K562 (cell line): ENCODE data around the gene UGT2A1. TPM values are rescaled to one million over a fixed set of nuclear protein-coding genes. Genes with fewer than 3 reads are reported as not detected.

Source experiments
- FOSL1 ChIP-seq: fragments of 200-800 bp; sonication (Bioruptor generic); conservative IDR thresholded peaks from 2 replicates; pipeline ENCODE4 v1.6.1; 2016; ENCODE audit warnings: missing genetic modification characterization, missing compliant biosample characterization
- FUS ChIP-seq: fragments of 200-400 bp; formaldehyde crosslinking; optimal IDR thresholded peaks from 2 replicates; pipeline ENCODE3; 2017; ENCODE audit warnings: low read depth, low read length
- HSF4 ChIP-seq: fragments of 250-450 bp; sonication (Bioruptor Pico); IDR thresholded peaks from 2 replicates; pipeline ENCODE4 v2.1.2; 2022; ENCODE audit warnings: mild to moderate bottlenecking, moderate library complexity, borderline replicate concordance
- JUN ChIP-seq, 2 experiments: sonication (generic) in 1 of 2; formaldehyde crosslinking in 1 of 2; IDR thresholded peaks; 2 replicates each; pipeline versions ENCODE4 v1.6.1 to v1.8.0; 2012 to 2022; ENCODE audit warnings: borderline replicate concordance in 2 of 2, mild to moderate bottlenecking in 2 of 2, improper control_type of control experiment in 1 of 2, low read depth in 1 of 2, low read length in 1 of 2, missing genetic modification reagents in 1 of 2
- MXI1 ChIP-seq: IDR thresholded peaks from 2 replicates; pipeline ENCODE4 v1.6.1; 2011; ENCODE audit warnings: low read depth, mild to moderate bottlenecking, improper control_type of control experiment, low read length
- MYBL2 ChIP-seq, 2 experiments: fragments of 450-650 bp in 1 of 2; sonication (generic) in 1 of 2; formaldehyde crosslinking in 1 of 2; IDR thresholded peaks; 2 replicates each; pipeline versions ENCODE4 v1.6.1 to v1.8.1; 2017 to 2022; ENCODE audit warnings: borderline replicate concordance in 1 of 2, inconsistent platforms in 1 of 2, low read depth in 1 of 2, mild to moderate bottlenecking in 1 of 2, missing genetic modification reagents in 1 of 2, moderate library complexity in 1 of 2
- RBM25 ChIP-seq: fragments of 200-400 bp; formaldehyde crosslinking; IDR thresholded peaks from 2 replicates; pipeline ENCODE4 v1.6.1; 2018; ENCODE audit warnings: low read length, low read depth, moderate library complexity; ENCODE audit not compliant: severe bottlenecking
- SAFB ChIP-seq: fragments of 200-400 bp; formaldehyde crosslinking; IDR thresholded peaks from 2 replicates; pipeline ENCODE4 v1.6.1; 2017; ENCODE audit warnings: low read depth, low read length, borderline replicate concordance
- polyA plus RNA-seq, 8 experiments: library from polyadenylated mRNA; depleted of rRNA in 4 of 8; stranded (reverse) in 5 of 8; unstranded in 3 of 8; fragments of >200 nt; fragmentation: Nextera tagmentation in 2 of 8; fragmentation: Illumina TruSeq in 1 of 8; extraction: Ambion mirVana in 2 of 8; extraction: Trizol in 1 of 8; gene quantifications; 2 replicates each; pipeline versions ENCODE4 v1.2.1 to v1.2.3, GENCODE V29; 2011 to 2014; ENCODE audit warnings: inconsistent platforms in 1 of 8, missing spikeins in 1 of 8
- total RNA-seq, 7 experiments: library from RNA; depleted of rRNA in 6 of 7; stranded (reverse); fragments of >200 nt in 6 of 7; fragmentation: Illumina TruSeq in 2 of 7; extraction: Trizol in 2 of 7; gene quantifications; 2 replicates each; pipeline versions ENCODE4 v1.2.1 to v1.2.3, GENCODE V29; 2011 to 2021; ENCODE audit warnings: low replicate concordance in 1 of 7
- TF ChIP-seq, protein P1 (sequence below), 3 experiments: IDR thresholded peaks in 2 of 3; conservative IDR thresholded peaks in 1 of 3; 2 replicates each; pipeline ENCODE4 v1.5.1; 2011 to 2012; ENCODE audit warnings: low read length in 3 of 3, mild to moderate bottlenecking in 3 of 3, control low read depth in 2 of 3, improper control_type of control experiment in 1 of 3, inconsistent platforms in 1 of 3, low read depth in 1 of 3, mixed read lengths in 1 of 3, moderate library complexity in 1 of 3; ENCODE audit not compliant: insufficient read depth in 2 of 3
- TF ChIP-seq, protein P2 (sequence below): fragments of 250-450 bp; sonication (Bioruptor Pico); IDR thresholded peaks from 2 replicates; pipeline ENCODE4 v1.8.0; 2021; ENCODE audit warnings: moderate library complexity, mild to moderate bottlenecking, inconsistent platforms
- TF ChIP-seq, protein P3 (sequence below): sonication (generic); formaldehyde crosslinking; IDR thresholded peaks from 2 replicates; pipeline ENCODE4 v1.8.0; 2022; ENCODE audit warnings: mild to moderate bottlenecking, low read depth, missing genetic modification reagents

The UGT2A1 gene
- total and polyA plus RNA-seq, 9 of the 15 experiments (the other 6 are each of a cell fraction or from before 2014, with no cell fraction given), result 0.03 TPM; not detected in 8

DNA sequence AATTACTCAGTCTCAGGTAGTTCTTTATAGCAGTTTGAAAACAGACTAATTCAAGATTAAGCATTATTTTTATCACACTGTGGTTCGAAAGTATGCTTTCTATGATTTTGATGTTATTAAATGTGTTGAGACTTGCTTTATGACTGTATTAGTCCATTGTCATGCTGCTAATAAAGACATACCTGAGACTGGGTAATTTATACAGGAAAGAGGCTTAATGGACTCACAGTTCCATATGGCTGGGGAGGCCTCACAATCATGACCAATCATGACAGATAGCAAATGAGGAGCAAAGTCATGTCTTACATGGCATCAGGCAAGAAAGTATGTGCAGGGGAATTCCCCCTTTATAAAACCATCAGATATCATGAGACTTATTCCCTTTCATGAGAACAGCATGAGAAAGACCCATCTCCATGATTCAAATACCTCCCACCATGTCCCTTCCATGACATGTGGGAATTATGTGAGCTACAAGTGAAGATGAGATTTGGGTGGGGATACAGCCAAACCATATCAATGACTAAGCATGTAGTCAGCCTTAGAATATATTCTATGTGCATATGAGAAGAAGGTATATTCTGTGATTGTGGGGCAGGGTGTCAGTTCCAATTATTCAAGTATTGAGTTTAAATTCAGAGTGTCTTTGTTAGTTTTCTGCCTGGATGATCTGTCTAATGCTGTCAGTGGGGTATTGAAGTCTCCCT is 44.6 kb upstream of the UGT2A1 start (continued):
- TF ChIP-seq MYBL2 (IDR thresholded peaks at IDR 0.05; ENCODE audit: low read depth) (no peak), MYBL2 (CRISPR knock-in tag; IDR thresholded peaks at IDR 0.05; ENCODE audit: borderline replicate concordance) (no peak), RBM25 (no peak), MXI1 (no peak), HSF4 (CRISPR knock-in tag) (no peak), FUS (no peak), SAFB (no peak), FOSL1 (tag) (no peak), JUN (IDR thresholded peaks at IDR 0.05; ENCODE audit: borderline replicate concordance, low read depth, low read length) (no peak), JUN (CRISPR knock-in tag; IDR thresholded peaks at IDR 0.05; ENCODE audit: borderline replicate concordance) (no peak)
- TF ChIP-seq, protein P1, sequence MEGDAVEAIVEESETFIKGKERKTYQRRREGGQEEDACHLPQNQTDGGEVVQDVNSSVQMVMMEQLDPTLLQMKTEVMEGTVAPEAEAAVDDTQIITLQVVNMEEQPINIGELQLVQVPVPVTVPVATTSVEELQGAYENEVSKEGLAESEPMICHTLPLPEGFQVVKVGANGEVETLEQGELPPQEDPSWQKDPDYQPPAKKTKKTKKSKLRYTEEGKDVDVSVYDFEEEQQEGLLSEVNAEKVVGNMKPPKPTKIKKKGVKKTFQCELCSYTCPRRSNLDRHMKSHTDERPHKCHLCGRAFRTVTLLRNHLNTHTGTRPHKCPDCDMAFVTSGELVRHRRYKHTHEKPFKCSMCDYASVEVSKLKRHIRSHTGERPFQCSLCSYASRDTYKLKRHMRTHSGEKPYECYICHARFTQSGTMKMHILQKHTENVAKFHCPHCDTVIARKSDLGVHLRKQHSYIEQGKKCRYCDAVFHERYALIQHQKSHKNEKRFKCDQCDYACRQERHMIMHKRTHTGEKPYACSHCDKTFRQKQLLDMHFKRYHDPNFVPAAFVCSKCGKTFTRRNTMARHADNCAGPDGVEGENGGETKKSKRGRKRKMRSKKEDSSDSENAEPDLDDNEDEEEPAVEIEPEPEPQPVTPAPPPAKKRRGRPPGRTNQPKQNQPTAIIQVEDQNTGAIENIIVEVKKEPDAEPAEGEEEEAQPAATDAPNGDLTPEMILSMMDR (IDR thresholded peaks at IDR 0.05 in 2 of 3, conservative IDR thresholded peaks at IDR 0.05 in 1 of 3; ENCODE audit: insufficient read depth in 2 of 3, low read depth in 1 of 3, low read length in 3 of 3), result no peak
- TF ChIP-seq, protein P2, sequence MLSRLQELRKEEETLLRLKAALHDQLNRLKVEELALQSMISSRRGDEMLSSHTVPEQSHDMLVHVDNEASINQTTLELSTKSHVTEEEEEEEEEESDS (CRISPR knock-in tag), result no peak
- TF ChIP-seq, protein P3, sequence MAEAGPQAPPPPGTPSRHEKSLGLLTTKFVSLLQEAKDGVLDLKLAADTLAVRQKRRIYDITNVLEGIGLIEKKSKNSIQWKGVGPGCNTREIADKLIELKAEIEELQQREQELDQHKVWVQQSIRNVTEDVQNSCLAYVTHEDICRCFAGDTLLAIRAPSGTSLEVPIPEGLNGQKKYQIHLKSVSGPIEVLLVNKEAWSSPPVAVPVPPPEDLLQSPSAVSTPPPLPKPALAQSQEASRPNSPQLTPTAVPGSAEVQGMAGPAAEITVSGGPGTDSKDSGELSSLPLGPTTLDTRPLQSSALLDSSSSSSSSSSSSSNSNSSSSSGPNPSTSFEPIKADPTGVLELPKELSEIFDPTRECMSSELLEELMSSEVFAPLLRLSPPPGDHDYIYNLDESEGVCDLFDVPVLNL (CRISPR knock-in tag), result no peak
- TF ChIP-seq, all 486 proteins: peak for 0
